ENCODE results near the gene NXF1. TPM values are rescaled to one million over a fixed set of nuclear protein-coding genes. Genes with fewer than 3 reads are reported as not detected.

The NXF1 gene
- total and polyA plus RNA-seq, 10 of the 15 experiments (the other 5 are each of a cell fraction or from before 2014, with no cell fraction given): 20.7 to 84.9 (median 40.6) TPM

- TF ChIP-seq NFYB (IDR thresholded peaks at IDR 0.05; ENCODE audit: insufficient read depth, low read depth, low read length) (no peak), ATF3 (IDR thresholded peaks at IDR 0.05; ENCODE audit: borderline replicate concordance, extremely low read depth, low read depth, low read length) (no peak), NFIC (IDR thresholded peaks at IDR 0.05; ENCODE audit: low read depth, low read length) (no peak), PAX5 (IDR thresholded peaks at IDR 0.05; ENCODE audit: borderline replicate concordance, low read depth, low read length) (0 out of 2 replicates have a peak, but pooled peaks have one; percentile 12), IKZF1 (conservative IDR thresholded peaks at IDR 0.05) (peak; percentile 66), MEF2B (IDR thresholded peaks at IDR 0.05; ENCODE audit: partially characterized antibody, poor library complexity, severe bottlenecking) (no peak), MEF2A (IDR thresholded peaks at IDR 0.05; ENCODE audit: insufficient read depth, low read depth, low read length) (no peak), IRF4 (IDR thresholded peaks at IDR 0.05; ENCODE audit: low read depth, low read length) (no peak), SIN3A (IDR thresholded peaks at IDR 0.05; ENCODE audit: low read depth, low read length) (peak; percentile 21), TCF7 (IDR thresholded peaks at IDR 0.05; ENCODE audit: borderline replicate concordance) (no peak), GATAD2B (conservative IDR thresholded peaks at IDR 0.05; ENCODE audit: low read depth) (peak; percentile 60), NBN (IDR thresholded peaks at IDR 0.05) (peak; percentile 38; the same call in 1 of the 2 replicates), MTA2 (IDR thresholded peaks at IDR 0.05; ENCODE audit: low read depth) (no peak), SIX5 (IDR thresholded peaks at IDR 0.05; ENCODE audit: low read depth, low read length, severe bottlenecking) (peak; percentile 37), TARDBP (IDR thresholded peaks at IDR 0.05; ENCODE audit: borderline replicate concordance) (0 out of 2 replicates have a peak, but pooled peaks have one; percentile 27), ZNF622 (IDR thresholded peaks at IDR 0.05) (no peak), ZNF207 (IDR thresholded peaks at IDR 0.05; ENCODE audit: borderline replicate concordance) (no peak), SUPT20H (IDR thresholded peaks at IDR 0.05; ENCODE audit: borderline replicate concordance, control insufficient read depth, low read depth, low read length) (no peak), SPI1 (IDR thresholded peaks at IDR 0.05; ENCODE audit: borderline replicate concordance, insufficient read depth, low read depth, low read length) (no peak), NR2F1 (conservative IDR thresholded peaks at IDR 0.05) (peak; percentile 22; the same call in 1 of the 2 replicates)
- TF ChIP-seq, protein P1, sequence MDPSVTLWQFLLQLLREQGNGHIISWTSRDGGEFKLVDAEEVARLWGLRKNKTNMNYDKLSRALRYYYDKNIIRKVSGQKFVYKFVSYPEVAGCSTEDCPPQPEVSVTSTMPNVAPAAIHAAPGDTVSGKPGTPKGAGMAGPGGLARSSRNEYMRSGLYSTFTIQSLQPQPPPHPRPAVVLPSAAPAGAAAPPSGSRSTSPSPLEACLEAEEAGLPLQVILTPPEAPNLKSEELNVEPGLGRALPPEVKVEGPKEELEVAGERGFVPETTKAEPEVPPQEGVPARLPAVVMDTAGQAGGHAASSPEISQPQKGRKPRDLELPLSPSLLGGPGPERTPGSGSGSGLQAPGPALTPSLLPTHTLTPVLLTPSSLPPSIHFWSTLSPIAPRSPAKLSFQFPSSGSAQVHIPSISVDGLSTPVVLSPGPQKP (IDR thresholded peaks at IDR 0.05; ENCODE audit: low read depth, low read length): peak; percentile 65; the same call in 1 of the 2 replicates
- TF ChIP-seq, protein P2, sequence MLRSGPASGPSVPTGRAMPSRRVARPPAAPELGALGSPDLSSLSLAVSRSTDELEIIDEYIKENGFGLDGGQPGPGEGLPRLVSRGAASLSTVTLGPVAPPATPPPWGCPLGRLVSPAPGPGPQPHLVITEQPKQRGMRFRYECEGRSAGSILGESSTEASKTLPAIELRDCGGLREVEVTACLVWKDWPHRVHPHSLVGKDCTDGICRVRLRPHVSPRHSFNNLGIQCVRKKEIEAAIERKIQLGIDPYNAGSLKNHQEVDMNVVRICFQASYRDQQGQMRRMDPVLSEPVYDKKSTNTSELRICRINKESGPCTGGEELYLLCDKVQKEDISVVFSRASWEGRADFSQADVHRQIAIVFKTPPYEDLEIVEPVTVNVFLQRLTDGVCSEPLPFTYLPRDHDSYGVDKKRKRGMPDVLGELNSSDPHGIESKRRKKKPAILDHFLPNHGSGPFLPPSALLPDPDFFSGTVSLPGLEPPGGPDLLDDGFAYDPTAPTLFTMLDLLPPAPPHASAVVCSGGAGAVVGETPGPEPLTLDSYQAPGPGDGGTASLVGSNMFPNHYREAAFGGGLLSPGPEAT (IDR thresholded peaks at IDR 0.05; ENCODE audit: low read depth): no peak
- TF ChIP-seq, protein P3, sequence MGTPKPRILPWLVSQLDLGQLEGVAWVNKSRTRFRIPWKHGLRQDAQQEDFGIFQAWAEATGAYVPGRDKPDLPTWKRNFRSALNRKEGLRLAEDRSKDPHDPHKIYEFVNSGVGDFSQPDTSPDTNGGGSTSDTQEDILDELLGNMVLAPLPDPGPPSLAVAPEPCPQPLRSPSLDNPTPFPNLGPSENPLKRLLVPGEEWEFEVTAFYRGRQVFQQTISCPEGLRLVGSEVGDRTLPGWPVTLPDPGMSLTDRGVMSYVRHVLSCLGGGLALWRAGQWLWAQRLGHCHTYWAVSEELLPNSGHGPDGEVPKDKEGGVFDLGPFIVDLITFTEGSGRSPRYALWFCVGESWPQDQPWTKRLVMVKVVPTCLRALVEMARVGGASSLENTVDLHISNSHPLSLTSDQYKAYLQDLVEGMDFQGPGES (IDR thresholded peaks at IDR 0.05): no peak
- TF ChIP-seq, protein P4, sequence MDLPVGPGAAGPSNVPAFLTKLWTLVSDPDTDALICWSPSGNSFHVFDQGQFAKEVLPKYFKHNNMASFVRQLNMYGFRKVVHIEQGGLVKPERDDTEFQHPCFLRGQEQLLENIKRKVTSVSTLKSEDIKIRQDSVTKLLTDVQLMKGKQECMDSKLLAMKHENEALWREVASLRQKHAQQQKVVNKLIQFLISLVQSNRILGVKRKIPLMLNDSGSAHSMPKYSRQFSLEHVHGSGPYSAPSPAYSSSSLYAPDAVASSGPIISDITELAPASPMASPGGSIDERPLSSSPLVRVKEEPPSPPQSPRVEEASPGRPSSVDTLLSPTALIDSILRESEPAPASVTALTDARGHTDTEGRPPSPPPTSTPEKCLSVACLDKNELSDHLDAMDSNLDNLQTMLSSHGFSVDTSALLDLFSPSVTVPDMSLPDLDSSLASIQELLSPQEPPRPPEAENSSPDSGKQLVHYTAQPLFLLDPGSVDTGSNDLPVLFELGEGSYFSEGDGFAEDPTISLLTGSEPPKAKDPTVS (IDR thresholded peaks at IDR 0.05; ENCODE audit: low read depth, low read length): no peak
These were observed 18.1 kb downstream of the NXF1 start, which contains the start of gene TMEM179B (continued) for GRCh38 chr11:62787005-62787759.
